DMS153 treated with DMSO at 0.1 percent for 48 hours (cell line): ENCODE measurements around the gene ATXN7L3B.
"Not testable (repeated sequence)": the region's sequence is repeated elsewhere in the genome, so short reads cannot be mapped to it uniquely, and the experiment has no call there.

Source experiments
- DNase-seq: peaks from one replicate; lab custom pipeline; 2025; ENCODE audit not compliant: unreplicated experiment; lab: John Stamatoyannopoulos, UW

ATXN7L3B gene, protein sequence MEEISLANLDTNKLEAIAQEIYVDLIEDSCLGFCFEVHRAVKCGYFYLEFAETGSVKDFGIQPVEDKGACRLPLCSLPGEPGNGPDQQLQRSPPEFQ

DNA sequence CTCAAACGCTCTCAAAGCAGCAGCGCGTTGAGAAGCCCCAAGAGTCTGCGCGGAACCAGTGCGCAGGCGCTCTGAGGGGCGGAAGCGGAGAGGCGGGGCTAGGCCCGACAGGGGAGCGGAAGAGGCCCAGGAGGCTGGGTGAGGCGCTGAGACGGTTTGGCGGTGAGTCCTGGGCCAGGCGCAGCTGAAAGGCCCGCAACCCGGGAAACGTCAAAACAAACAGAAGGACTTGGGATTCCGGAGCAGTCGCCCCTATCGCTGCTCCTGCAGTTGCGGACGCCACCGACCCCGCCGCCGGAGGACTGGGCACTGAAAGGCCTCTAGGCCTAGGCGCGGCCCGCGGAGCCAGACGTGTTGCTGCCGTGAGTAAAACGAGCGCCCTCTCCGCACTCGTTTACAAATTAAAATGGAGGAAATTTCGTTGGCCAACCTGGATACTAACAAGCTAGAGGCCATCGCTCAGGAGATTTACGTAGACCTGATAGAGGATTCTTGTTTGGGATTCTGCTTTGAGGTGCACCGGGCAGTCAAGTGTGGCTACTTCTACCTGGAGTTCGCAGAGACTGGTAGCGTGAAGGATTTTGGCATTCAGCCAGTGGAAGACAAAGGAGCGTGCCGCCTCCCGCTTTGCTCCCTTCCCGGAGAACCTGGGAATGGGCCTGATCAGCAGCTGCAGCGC lies at the start of gene ATXN7L3B:
Gene ATXN7L3B, plus strand, starts transcription at position 129 of the 679 bp plus-strand sequence. Its CDS starts 278 bp downstream, at position 407.
- DNase-seq: peak; percentile 88

DNA sequence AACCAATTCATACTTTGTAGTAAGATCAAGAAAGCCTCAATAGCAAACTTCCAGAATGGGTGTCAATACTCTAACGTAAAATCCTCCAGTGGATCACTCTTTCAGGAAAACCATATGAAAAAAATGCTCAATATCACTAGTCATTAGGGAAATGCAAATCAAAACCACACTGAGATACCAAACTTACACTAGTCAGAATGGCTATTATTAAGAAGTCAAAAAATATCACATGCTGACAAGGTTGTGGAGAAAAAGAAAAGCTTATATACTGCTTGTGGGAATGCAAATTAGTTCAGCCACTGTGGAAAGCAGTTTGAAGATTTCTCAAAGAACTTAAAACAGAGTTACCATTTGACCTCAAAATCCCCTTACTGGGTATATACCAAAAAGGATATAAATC lies 49.5 kb upstream of the ATXN7L3B start:
- no peak for DNase-seq

DNA sequence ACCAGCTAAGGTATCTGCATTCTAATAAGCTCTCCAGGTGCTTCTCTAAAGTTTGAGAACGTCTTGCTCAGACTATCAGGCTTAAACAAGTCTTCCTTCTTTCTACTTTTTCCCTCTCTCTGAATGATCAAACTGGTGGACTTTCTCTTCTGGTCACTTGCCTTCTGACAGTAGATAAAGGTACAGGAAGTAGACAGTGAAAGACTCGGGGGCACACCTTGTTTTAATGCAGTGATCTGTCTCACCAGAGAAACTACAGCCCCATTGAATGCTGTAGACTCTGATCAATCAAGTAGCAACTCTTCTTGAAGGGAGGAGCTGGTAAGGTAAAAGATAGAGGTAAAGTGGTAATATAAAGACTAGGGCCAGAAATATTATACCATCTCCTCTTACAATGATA lies 48.1 kb upstream of the ATXN7L3B start:
- DNase-seq: no peak

DNA sequence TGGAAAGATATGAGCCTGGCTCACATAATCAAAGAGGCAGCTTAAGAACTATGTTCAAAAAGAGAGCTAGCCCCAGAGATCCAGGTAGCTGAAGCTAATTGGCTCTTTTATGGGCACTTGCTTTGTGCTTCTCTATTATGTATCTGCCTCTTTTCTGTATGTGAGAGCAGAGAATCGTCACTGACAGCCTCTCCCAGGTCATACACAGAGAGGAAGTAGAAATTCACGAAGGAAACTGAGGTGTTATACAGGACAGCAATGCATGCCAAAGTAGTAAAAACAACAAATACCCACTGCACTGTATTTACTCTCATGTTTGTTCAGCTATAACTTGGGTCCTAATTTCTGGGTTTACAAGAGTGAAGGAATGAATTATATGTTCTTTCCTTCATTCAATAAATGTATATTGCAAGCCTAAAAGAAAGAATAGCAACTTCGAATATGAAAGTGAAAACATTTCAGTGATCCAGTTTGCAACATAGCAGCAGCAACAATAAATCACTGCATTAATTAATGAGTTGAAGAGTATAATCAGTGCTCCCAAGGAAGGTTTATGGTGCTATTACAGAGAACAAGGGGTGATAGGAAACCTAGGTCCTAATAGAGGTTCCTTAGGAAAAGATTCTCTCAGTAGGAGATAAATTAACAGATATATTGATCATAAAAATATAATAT lies 47.1 kb upstream of the ATXN7L3B start:
- DNase-seq: peak; percentile 26

- DNase-seq: no peak
Measured at GRCh38 chr12:74491374-74491773, 46.3 kb upstream of the ATXN7L3B start.

DNA sequence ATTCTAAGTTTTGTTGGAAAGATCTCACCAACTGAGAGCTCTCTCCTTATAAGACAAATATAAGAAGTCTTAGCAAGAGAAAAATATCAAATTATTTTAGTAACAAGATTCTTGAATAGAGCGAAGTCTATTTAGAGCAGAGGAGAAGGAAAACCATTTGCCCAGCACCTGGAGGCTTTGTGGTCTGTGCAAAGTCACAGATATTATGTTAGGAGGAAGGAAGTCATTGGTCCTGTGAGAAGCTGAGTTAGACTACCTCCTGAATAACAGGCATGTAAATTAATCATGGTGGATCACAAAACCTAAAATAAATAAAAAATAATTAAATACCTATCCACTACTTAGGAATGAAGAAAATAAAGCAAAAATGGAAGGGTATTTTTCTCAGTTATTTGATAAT lies 38.4 kb upstream of the ATXN7L3B start:
- DNase-seq: no peak

GRCh38 chr12:74508873-74509657 lies 28.6 kb upstream of the ATXN7L3B start:
- DNase-seq: not testable (repeated sequence)

GRCh38 chr12:74509886-74510285 lies 27.7 kb upstream of the ATXN7L3B start:
- DNase-seq: no peak

DNA sequence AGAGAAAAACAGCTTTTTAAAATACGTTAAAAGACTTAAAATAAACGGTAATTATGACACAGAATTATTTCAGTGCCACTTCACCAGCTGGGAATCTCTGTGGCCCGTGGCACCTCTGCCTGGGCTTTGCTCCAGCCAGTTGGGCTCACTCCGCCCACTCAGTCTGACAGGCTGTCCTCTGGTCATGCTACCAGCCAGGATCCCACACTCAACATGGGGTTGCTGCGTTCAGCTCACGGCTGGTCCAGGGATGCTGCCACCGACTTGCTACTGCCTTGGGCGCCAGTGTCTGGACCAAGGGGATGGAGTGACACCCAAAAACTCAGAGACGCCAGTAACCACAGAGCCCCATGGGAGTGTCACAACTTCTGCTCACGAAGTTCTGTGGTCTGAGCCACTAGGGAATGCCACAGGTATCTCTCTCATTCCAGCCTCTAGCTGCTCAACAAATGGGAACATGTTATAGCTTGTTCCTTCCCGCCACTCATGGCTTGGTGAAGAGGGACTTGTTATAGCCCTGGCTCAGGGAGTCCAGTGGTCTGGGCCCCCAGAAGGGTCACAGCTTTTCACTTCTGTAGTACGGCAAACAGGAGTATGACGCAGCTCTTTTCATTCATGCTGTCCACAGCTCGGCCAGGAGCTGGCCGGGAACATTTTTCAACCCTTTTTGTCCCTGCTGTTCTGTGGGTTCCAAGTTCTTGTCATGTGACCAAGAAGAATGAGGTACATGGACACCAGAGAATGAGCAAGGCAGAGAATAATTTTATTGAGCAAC lies 23.4 kb upstream of the ATXN7L3B start:
- no peak for DNase-seq

DNA sequence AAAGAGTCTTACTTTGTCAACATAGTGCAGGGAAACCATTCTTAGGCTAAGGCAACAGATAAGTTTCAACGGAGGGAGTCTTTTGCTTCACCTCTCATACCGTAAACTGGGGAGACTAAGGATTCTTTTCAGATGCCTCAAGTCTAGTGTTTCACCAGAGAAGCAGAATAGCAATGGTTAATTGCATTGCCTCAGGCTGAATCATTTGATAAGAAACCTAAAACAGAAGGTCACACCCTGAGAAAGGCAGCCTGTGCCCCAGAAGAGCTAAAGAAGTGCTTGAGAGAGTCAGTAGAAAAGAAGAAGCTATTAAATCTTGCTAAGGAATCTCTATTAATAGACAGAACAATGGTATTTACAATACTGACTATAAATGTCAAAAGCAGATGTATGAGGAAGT lies 21.8 kb upstream of the ATXN7L3B start:
- no peak for DNase-seq

- no peak for DNase-seq
Measured at GRCh38 chr12:74526535-74526934, 11.1 kb upstream of the ATXN7L3B start.

GRCh38 chr12:74527491-74527890 lies 10.1 kb upstream of the ATXN7L3B start:
- DNase-seq: no peak

GRCh38 chr12:74530676-74531075 lies 7.0 kb upstream of the ATXN7L3B start:
- DNase-seq: no peak

- DNase-seq: no peak
Measured at GRCh38 chr12:74535536-74535935, 2.1 kb upstream of the ATXN7L3B start.

DNA sequence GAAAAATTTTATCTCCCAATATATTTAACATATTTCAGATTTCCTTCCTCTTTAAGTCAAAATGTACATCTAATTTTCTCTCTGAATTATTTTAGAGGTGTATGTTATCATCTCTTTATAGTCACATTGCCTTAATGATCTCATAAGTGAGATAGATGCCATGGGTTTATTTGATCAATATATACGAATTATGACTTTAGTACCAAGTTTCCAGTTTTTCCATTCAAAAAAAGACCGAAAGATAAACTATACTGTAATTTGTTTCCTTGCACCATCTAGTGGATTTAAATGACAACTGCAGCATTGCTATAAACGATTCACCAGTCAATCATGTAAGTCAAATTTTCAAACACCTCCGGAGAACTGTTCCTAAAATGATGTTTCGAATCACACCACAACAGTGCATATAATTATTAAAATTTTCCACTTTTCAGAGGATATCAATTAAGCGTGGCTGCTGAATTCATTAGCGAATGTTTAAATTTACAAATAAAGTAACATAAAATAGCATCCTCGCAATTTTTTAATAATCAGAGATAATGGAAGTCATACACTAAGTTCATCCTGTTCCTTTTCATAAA lies 419 bp upstream of the ATXN7L3B start:
- DNase-seq: peak; percentile 67

DNA sequence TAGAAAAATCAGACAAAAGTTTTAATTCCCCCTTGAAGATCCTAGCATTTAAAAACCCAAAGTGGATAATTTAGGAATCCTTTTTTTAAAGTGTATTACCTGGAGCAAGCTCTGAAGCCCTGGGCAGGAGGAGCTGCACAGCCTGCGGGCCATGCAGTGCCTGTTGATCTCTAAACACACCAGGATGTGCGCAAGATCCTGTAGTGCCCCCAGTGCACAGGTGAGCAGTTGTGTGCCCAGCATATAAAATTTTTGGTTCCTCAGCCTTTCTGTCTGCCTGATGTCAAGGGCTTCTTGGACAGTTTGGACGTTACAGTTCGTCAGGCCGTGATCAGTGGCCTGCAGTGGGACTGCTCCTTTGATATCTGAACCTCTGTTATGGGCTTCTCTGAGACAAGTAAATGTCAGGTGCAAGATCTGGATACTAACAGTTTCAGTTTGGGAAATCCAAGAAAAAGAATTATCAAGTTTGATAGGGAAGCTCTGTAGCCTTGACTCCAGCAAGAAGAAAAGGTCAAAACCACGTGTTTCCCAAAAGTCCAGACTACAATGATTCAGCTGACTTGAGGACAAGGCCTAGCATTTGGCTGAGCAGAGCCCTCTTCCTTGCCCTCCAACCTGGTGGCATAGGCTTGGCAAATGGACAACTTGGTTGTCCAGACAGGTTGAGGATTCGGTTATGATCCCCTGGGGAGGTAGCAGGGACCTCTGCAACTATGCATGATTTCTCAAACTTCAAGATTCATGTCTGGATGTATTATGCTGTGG lies 1.0 kb downstream of the ATXN7L3B start:
- DNase-seq: no peak

DNA sequence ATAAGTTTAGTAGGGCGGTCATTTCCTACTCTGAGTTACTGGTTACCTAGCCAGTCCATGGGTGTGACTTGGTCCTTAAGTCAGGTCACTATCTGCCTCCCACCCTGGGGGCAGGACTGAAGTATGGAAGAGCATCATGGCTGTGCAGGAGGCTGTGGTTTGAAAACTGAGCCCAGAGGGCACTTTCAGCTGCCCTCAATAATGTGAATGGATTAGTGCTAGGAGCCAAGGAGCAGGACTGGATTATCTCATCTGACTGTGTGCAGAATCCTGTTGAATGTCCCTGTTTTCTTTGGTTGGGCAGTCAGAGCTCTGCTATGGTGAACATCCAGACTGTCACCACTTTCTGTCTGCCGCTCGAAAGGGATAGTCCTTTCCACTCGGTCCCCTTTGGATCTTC lies 1.6 kb downstream of the ATXN7L3B start:
- no peak for DNase-seq

- no peak for DNase-seq
Measured at GRCh38 chr12:74539765-74540526, 2.3 kb downstream of the ATXN7L3B start.

GRCh38 chr12:74541074-74541473 lies 3.4 kb downstream of the ATXN7L3B start:
- no peak for DNase-seq
